GM12872 (cell line): ENCODE measurements around the gene LTBR.

Source experiments
- CTCF ChIP-seq: IDR thresholded peaks from 3 replicates; pipeline ENCODE4 v1.5.1; 2011; ENCODE audit warnings: low read depth, mild to moderate bottlenecking, low read length, moderate library complexity; ENCODE audit not compliant: insufficient read depth

Gene LTBR

DNA sequence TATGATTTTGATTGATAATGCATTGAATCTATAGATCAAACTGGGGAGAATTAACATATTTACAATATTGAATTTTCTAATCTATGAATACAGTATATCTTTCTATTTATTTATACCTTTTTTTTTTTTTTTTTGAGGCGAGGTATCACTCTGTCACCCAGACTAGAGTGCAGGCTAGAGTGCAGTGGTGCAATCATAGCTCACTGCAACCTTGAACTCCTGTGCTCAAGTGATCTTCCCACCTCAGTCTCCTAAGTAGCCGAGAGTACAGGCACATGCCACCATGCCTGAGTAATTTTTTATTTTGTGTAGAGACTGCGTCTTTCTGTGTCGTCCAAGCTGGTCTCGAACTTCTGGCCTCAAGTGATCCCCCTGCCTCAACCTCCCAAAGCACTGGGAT is 20.4 kb downstream of the LTBR start:
- no peak for TF ChIP-seq CTCF

DNA sequence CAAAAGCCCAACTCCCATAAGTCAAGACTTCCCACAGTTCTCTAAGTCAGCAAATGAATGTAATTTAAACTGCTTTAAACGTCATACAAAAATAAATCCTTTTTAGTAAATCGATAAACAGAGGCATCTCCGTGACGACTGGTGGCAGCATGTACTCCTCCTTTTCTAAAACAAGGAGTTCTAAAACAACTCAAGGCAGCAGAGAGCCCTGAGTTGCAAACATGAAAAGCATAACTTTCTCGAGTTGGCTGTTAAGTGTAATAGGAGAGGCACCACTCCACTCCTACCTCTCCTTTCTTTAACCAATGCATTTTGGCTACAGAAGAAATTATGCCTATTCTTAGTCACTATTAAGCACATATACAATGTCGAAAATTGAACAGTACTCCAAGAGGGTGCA is 22.0 kb downstream of the LTBR start:
- no peak for TF ChIP-seq CTCF

- no peak for TF ChIP-seq CTCF
Measured at GRCh38 chr12:6407236-6407954, 23.4 kb downstream of the LTBR start.

DNA sequence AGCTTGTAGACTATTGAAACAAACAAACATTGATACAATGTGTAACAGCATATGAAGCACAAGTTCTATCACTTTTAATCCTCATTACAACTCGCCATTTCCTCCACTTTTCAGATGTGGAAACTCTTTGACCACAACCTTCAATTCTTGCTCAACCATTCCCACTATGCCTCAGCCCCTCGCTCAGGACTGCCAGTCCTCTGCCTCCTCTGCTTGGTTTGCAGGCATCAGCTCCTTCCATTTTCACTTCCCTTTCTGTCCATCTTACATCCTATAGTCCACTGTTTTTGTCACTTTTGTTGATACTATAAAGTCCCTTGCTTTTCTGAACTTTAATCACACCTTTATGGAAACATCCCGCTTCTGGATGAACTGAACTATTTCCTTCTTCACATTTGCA is 32.6 kb downstream of the LTBR start:
- no peak for TF ChIP-seq CTCF

- TF ChIP-seq CTCF = no peak
Measured at GRCh38 chr12:6418796-6419195, 34.8 kb downstream of the LTBR start.

GRCh38 chr12:6420364-6420763 is 36.4 kb downstream of the LTBR start:
- no peak for TF ChIP-seq CTCF

DNA sequence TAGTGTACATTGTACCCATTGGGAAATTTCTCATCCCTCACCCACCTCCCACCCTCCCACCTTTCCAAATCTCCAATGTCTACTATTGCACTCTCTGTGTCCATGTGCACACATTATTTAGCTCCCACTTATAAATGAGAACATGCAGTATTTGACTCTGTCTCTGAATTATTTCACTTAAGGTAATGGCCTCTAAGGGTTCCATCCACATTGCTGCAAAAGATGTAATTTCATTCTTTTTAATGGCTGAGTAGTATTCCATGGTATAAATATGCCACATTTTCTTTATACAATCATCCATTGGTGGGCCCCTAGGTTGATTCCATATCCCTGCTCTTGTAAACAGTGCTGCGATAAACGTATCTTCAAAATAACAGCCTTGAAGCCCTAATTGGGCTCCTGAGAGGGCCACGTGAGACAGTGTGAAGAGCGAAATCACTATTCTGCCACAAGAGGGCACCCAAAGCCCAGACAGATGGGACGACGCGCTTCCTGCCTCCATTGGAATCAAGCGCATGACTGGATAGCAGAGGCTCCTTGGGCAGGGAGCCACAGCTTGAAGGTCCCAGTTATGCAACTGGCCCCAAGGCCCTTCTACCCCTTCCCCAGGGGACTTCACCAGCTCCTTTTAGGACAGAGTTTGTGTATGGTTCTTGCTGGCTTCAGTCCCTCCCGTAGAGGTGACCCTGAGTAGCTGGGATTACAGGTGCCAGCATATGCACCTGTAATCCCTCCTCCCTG is 39.5 kb downstream of the LTBR start:
- TF ChIP-seq CTCF = peak; percentile 76
